HUDEP-2 (cell line): ENCODE results near the gene CDH13.
A peak's percentile ranks its signal among the peaks of the same experiment; 100 is the strongest.

Source experiments
- DNase-seq, 76 experiments: peaks; one replicate each; lab custom pipeline; 2025; ENCODE audit not compliant: unreplicated experiment in 76 of 76; lab: John Stamatoyannopoulos, UW

Gene CDH13

GRCh38 chr16:83830091-83830768, 1203.5 kb downstream of the CDH13 start:
- no peak for DNase-seq

GRCh38 chr16:83830769-83831455, 1204.1 kb downstream of the CDH13 start:
- no peak for DNase-seq

GRCh38 chr16:83831456-83831987, 1204.8 kb downstream of the CDH13 start:
- no peak for DNase-seq

- DNase-seq, result no peak
Measured at GRCh38 chr16:83833921-83834320, 1207.2 kb downstream of the CDH13 start.

GRCh38 chr16:83835586-83836566, 1209.1 kb downstream of the CDH13 start:
- DNase-seq, result peak in 2 of 76 experiments; percentile 1 to 5

- DNase-seq, result no peak
Measured at GRCh38 chr16:83837566-83837965, 1210.8 kb downstream of the CDH13 start.

GRCh38 chr16:83838151-83838550, 1211.4 kb downstream of the CDH13 start:
- DNase-seq, result no peak

- no peak for DNase-seq
Measured at GRCh38 chr16:83839561-83839960, 1212.8 kb downstream of the CDH13 start.

- no peak for DNase-seq
Measured at GRCh38 chr16:83840060-83840617, 1213.4 kb downstream of the CDH13 start.

GRCh38 chr16:83842291-83842690, 1215.5 kb downstream of the CDH13 start:
- DNase-seq, result no peak

GRCh38 chr16:83842756-83843507, 1216.2 kb downstream of the CDH13 start:
- DNase-seq, result no peak

- no peak for DNase-seq
Measured at GRCh38 chr16:83843657-83844056, 1216.9 kb downstream of the CDH13 start.

GRCh38 chr16:83845263-83845662, 1218.5 kb downstream of the CDH13 start:
- DNase-seq, result no peak

GRCh38 chr16:83847371-83848225, 1220.8 kb downstream of the CDH13 start:
- DNase-seq, result no peak

- no peak for DNase-seq
Measured at GRCh38 chr16:83849421-83849820, 1222.7 kb downstream of the CDH13 start.
